ENCODE results near the gene SCARB1. TPM values are rescaled to one million over a fixed set of nuclear protein-coding genes. Genes with fewer than 3 reads are reported as not detected.
"Not testable (repeated sequence)": the region's sequence is repeated elsewhere in the genome, so short reads cannot be mapped to it uniquely, and the experiment has no call there.

SCARB1 gene
- total RNA-seq = 1 to 10 TPM; 4.3 to 7.2 TPM
- polyA plus RNA-seq = 1 to 10 TPM; 2.7 to 3.9 (median 3.1) TPM
- 3.0 to 33.4 (median 8.7) reads per million in 6 experiments for total RNA-seq

DNA sequence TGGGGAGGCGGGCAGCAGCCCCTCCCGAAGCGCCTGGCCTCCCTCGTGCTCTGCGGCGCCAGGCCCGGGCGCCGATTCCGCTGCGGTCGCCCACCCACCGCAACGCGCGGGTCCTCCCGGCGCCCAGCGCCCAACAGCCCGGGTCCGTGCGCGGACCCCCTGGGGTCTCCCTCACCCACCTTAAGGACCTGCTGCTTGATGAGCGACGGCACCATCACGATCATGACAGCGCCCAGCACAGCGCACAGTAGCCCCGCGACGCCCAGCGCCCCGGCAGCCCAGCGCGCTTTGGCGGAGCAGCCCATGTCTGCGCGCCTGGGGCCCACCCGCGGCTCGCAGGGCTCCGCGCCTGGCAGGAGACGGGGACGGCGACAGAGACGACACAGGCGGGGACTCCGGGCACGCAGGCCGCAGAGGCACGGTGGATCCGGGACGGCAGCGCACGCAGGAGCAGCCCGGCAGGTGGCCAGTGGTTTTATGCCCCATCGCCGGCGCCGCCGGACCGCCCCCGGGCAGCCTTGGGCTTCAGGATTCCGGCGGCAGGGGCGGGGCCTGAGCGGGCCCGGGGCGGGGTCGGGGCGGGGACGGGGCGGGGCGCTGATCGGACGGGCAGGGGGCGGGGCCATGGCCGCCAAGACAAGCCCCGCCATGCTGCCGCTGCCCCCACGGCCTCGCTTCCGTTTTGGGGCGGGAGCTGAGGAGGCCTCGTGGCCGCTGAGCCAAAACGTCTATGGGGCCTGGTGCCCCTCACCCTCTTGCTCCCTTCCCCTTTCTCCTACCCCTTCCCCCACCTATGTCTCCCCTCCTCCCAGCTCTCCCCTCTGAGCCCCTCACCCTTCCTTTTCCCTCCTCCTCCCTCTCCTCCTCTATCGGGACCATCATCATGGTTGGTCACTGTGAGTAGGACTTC lies at the start of gene SCARB1:
TSS of gene SCARB1 (minus strand) at position 449 of the 910 bp plus-strand sequence. CDS start at position 305, 144 bp downstream.
- POLR2A ChIA-PET = interaction anchor here (1.8 kb wide), 1 partner anchor 51 kb away, joined by 4 read pairs; the partner anchor contains the start of gene UBC
- ATAC-seq = peak; percentile 87 to 88

DNA sequence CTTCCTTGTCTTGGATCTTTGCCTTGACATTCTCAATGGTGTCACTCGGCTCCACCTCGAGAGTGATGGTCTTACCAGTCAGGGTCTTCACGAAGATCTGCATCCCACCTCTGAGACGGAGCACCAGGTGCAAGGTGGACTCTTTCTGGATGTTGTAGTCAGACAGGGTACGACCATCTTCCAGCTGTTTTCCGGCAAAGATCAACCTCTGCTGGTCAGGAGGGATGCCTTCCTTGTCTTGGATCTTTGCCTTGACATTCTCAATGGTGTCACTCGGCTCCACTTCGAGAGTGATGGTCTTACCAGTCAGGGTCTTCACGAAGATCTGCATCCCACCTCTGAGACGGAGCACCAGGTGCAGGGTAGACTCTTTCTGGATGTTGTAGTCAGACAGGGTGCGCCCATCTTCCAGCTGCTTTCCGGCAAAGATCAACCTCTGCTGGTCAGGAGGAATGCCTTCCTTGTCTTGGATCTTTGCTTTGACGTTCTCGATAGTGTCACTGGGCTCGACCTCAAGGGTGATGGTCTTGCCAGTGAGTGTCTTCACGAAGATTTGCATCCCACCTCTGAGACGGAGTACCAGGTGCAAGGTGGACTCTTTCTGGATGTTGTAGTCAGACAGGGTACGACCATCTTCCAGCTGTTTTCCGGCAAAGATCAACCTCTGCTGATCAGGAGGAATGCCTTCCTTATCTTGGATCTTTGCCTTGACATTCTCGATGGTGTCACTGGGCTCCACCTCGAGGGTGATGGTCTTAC lies 49.0 kb upstream of the SCARB1 start:
- H3K4me1 Mint-ChIP-seq = peaks cover 40 to 68% (median 67%) of the 10 kb centered on the region in 4 donors
- H3K36me3 Mint-ChIP-seq = peaks cover 21 to 40% (median 25%) of the 10 kb centered on the region in 3 donors
- H3K9me3 Mint-ChIP-seq = peaks cover 0 to 17% (median 0%) of the 10 kb centered on the region in 9 donors
- H3K4me3 Mint-ChIP-seq = peak overlapping the region; percentile 41 to 100 (median 99)
- peak overlapping the region in 5 of 10 donors; percentile 40 to 100 (median 100) for H3K27ac Mint-ChIP-seq
- DNase-seq, ATAC-seq, H3K27me3 Mint-ChIP-seq: not testable (repeated sequence)
- POLR2A ChIA-PET = interaction anchor here (2.0 to 14.5 kb wide), 4 partner anchors 8 to 24 kb away, joined by 10 to 541 read pairs (median 74); no protein-coding TSS in a partner anchor

More for the DNA sequence above, at the start of gene SCARB1:
- Mint-ChIP-seq H3K27me3 (peaks cover 0 to 4% (median 3%) of the 10 kb centered on the region in 5 donors), H3K36me3 (no peaks in the 10 kb centered on the region), H3K4me1 (peaks cover 13 to 31% (median 21%) of the 10 kb centered on the region in 4 donors), H3K9me3 (no peaks in the 10 kb centered on the region), H3K4me3 (peak within 1 kb of the TSS; percentile 74 to 90 (median 81)), H3K27ac (peak within 1 kb of the TSS; percentile 62 to 95 (median 89))
- peak; percentile 56 to 86 (median 81) for DNase-seq

DNA sequence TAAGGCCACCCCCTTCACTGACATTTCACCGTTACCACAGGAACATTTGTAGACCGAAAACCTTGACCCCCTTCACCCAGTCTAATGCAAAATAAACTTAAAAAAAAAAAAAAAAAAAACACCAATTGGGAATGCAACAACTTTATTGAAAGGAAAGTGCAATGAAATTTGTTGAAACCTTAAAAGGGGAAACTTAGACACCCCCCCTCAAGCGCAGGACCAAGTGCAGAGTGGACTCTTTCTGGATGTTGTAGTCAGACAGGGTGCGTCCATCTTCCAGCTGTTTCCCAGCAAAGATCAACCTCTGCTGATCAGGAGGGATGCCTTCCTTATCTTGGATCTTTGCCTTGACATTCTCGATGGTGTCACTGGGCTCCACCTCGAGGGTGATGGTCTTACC lies 47.9 kb upstream of the SCARB1 start:
- peaks cover 0 to 17% (median 0%) of the 10 kb centered on the region in 9 donors for H3K9me3 Mint-ChIP-seq
- POLR2A ChIA-PET = interaction anchor here (0.6 to 7.9 kb wide), 7 partner anchors 8 to 866 kb away, joined by 3 to 89 read pairs (median 5); no protein-coding TSS in a partner anchor
- not testable (repeated sequence) for DNase-seq, H3K27me3 Mint-ChIP-seq, ATAC-seq
- peak overlapping the region in 5 of 10 donors; percentile 33 to 89 (median 73) for H3K27ac Mint-ChIP-seq
- peaks cover 35 to 61% (median 58%) of the 10 kb centered on the region in 4 donors for H3K4me1 Mint-ChIP-seq
- peaks cover 21 to 40% (median 25%) of the 10 kb centered on the region in 3 donors for H3K36me3 Mint-ChIP-seq
- peak overlapping the region; percentile 13 to 63 (median 41) for H3K4me3 Mint-ChIP-seq

DNA sequence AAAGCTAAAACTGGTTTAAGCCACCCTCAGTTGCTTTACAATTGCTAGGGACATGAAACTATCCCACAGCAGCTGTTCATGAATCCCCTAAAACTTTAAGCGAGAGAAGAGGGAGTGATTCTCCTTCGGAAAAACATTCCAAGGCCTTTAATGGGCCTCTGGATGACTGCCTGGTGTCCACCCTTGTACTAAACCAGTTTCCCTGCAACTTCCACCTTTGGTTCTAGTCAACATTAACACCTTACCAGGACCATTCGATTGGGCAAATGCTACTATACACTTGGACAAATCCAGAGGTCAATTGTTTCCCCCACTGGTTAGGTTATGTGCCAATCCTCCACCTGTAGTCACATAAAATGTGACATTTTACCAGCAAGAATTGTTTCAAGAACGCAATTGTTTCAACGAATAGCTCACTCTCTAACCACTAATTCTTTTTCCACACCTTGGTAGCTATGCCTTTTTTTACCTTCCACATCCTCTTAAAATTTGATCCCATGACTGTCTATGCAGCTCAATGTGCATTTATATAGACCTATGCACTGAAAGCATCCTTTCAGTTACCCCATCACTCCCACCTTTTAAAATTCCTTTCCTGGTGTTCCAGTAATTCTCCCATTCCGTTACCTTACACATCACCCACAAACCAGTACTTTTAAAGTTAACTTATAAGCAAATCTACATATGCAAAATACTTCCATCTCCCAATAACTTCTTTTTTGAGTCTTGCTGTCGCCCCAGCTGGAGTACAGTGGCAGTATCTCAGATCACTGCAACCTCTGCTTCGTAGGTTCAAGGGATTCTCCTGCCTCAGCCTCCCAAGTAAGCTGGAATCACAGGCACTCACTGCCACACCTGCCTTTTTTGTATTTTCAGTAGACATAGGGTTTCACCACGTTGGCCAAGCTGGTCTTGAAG lies 47.2 kb upstream of the SCARB1 start:
- ATAC-seq (no peak), DNase-seq (peak in 1 of 10 donors; percentile 29)
- Mint-ChIP-seq H3K9me3 (peaks cover 0 to 17% (median 0%) of the 10 kb centered on the region in 9 donors), H3K4me3 (peak overlapping the region; percentile 5 to 63 (median 40)), H3K4me1 (peaks cover 36 to 61% (median 56%) of the 10 kb centered on the region in 4 donors), H3K36me3 (peaks cover 21 to 40% (median 25%) of the 10 kb centered on the region in 3 donors), H3K27ac (peak overlapping the region in 9 of 10 donors; percentile 1 to 89 (median 39)), H3K27me3 (peaks cover 0 to 9% (median 0%) of the 10 kb centered on the region in 5 donors)
- POLR2A ChIA-PET = interaction anchor here (0.7 to 7.9 kb wide), 7 partner anchors 9 to 866 kb away, joined by 3 to 89 read pairs (median 5); no protein-coding TSS in a partner anchor

DNA sequence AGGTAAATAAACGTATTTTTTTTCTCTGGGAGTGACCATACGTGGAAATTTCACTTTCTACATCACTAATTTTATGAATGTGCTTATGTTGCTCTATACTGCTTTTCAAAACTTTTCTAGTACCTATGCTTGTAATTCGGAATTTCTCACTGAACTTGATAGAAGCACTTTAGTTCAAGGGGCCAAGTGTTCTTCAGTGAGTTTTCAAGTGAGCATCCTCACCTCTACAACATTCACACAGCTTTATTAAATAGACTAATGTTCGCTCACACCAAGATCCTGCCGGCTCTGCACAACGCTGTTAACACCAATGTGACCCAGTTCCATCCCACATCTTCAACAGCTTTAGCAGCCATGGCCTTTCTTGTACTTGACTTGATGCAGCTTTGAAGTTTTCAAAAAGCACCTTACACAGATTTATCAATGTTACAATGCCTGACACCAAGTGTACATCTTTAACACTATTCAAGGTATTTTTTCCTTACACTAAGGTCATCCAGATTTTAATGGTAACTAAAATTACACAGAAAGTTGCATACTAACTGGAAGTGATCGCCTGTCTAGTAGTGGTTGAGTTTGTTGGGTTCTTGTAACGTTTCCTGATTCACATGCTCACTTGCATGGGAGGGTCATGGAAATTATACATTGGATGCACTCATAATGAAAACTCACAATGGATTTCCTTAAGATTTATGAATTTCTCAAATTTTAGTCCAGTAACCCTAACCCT lies 46.3 kb upstream of the SCARB1 start:
- peak overlapping the region in 6 of 10 donors; percentile 29 to 89 (median 58) for H3K27ac Mint-ChIP-seq
- POLR2A ChIA-PET = interaction anchor here (1.2 to 7.9 kb wide), 5 partner anchors 10 to 46 kb away, joined by 3 to 89 read pairs (median 4); no protein-coding TSS in a partner anchor
- ATAC-seq = no peak
- peaks cover 21 to 40% (median 25%) of the 10 kb centered on the region in 3 donors for H3K36me3 Mint-ChIP-seq
- peaks cover 0 to 17% (median 0%) of the 10 kb centered on the region in 9 donors for H3K9me3 Mint-ChIP-seq
- H3K4me1 Mint-ChIP-seq = peaks cover 34 to 53% (median 50%) of the 10 kb centered on the region in 4 donors
- peak overlapping the region in 4 of 10 donors; percentile 3 to 56 (median 36) for H3K4me3 Mint-ChIP-seq
- H3K27me3 Mint-ChIP-seq = peaks cover 0 to 9% (median 0%) of the 10 kb centered on the region in 5 donors
- DNase-seq = no peak

GRCh38 chr12:124906606-124907261 lies 43.1 kb upstream of the SCARB1 start:
- Mint-ChIP-seq H3K36me3 (peaks cover 0 to 14% (median 7%) of the 10 kb centered on the region in 3 donors), H3K4me3 (no peak overlapping the region), H3K4me1 (peaks cover 16 to 30% (median 26%) of the 10 kb centered on the region in 4 donors), H3K9me3 (peaks cover 0 to 1% (median 0%) of the 10 kb centered on the region in 9 donors), H3K27ac (peak overlapping the region in 8 of 10 donors; percentile 0 to 75 (median 41)), H3K27me3 (no peaks in the 10 kb centered on the region)
- POLR2A ChIA-PET = interaction anchor here (1.0 to 7.9 kb wide), 6 partner anchors 10 to 36 kb away, joined by 3 to 89 read pairs (median 5); no protein-coding TSS in a partner anchor
- peak; percentile 74 to 89 for ATAC-seq
- DNase-seq = peak; percentile 61 to 97 (median 88)

- no peaks in the 10 kb centered on the region for H3K27me3 Mint-ChIP-seq
- no peak overlapping the region for H3K4me3 Mint-ChIP-seq
- no peaks in the 10 kb centered on the region for H3K9me3 Mint-ChIP-seq
- no peak for ATAC-seq
- H3K36me3 Mint-ChIP-seq = no peaks in the 10 kb centered on the region
- no peak for DNase-seq
- POLR2A ChIA-PET = interaction anchor here (2.1 to 7.9 kb wide), 2 partner anchors 9 to 35 kb away, joined by 10 to 89 read pairs; partner anchors contain the start of gene UBC
- no peak overlapping the region for H3K27ac Mint-ChIP-seq
- H3K4me1 Mint-ChIP-seq = peaks cover 6 to 17% (median 8%) of the 10 kb centered on the region in 4 donors
Measured at GRCh38 chr12:124904306-124905098, 40.8 kb upstream of the SCARB1 start.

GRCh38 chr12:124902916-124903315 lies 39.3 kb upstream of the SCARB1 start:
- DNase-seq = no peak
- ATAC-seq = no peak
- POLR2A ChIA-PET = no interaction called here
- no peaks in the 10 kb centered on the region for H3K27me3 Mint-ChIP-seq
- H3K36me3 Mint-ChIP-seq = no peaks in the 10 kb centered on the region
- no peaks in the 10 kb centered on the region for H3K9me3 Mint-ChIP-seq
- no peak overlapping the region for H3K27ac Mint-ChIP-seq
- no peak overlapping the region for H3K4me3 Mint-ChIP-seq
- peaks cover 13 to 30% (median 19%) of the 10 kb centered on the region in 4 donors for H3K4me1 Mint-ChIP-seq

- ATAC-seq = no peak
- peaks cover 8 to 20% (median 13%) of the 10 kb centered on the region in 4 donors for H3K4me1 Mint-ChIP-seq
- no peaks in the 10 kb centered on the region for H3K36me3 Mint-ChIP-seq
- no peak overlapping the region for H3K27ac Mint-ChIP-seq
- no peaks in the 10 kb centered on the region for H3K27me3 Mint-ChIP-seq
- no peak for DNase-seq
- POLR2A ChIA-PET = interaction anchor here (0.6 to 1.7 kb wide), 2 partner anchors 13 to 70 kb away, joined by 4 read pairs; partner anchors contain the start of gene UBC
- no peaks in the 10 kb centered on the region for H3K9me3 Mint-ChIP-seq
- H3K4me3 Mint-ChIP-seq = no peak overlapping the region
Measured at GRCh38 chr12:124901003-124901402, 37.3 kb upstream of the SCARB1 start.

Measured in naive thymus-derived CD8-positive, alpha-beta T cell (primary cell).